Breast epithelium (tissue), 3 donors: ENCODE results near the gene FHIT.

Experiments
- POLR2A ChIP-seq: fragments of 450-650 bp; IDR thresholded peaks from one replicate; pipeline ENCODE4 v1.6.1; 2016; ENCODE audit warnings: antibody characterized with exemption, mild to moderate bottlenecking, moderate library complexity
- TF ChIP-seq, protein P1 (sequence below), 3 donors: fragments of 450-650 bp; IDR thresholded peaks; one replicate each; pipeline ENCODE4 v1.5.1; 2016 to 2017; ENCODE audit warnings: antibody characterized with exemption in 3 of 3, mild to moderate bottlenecking in 3 of 3, moderate library complexity in 3 of 3

DNA sequence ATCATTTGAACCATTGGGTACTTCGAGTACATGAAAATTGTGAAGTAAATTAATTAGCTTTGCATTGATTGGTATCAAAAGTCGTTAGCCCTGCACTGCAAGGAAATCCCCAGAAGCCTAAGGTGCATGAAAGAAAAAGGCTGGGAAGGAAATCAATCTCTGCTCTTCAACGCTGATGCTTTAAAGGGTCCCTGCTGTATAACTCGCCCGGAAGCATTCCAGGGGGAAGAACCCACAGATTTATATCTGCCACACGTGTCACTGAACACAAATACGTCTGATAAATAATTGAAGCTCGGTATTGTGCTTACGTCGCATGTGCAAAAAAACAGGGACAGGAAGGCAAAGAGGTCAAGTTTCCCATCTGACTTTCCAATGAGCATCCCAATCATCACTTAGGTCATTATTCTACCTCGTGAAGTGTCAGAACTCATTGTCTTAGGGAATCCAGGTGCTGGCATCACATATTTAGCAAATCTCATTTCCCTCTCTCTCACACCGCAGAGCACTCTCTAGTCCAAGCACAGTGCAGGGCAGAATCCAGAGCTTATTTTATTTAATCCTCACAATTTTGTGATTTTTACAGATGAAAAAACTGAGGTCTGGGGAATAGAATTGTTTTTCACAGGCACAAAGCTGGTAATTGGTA is 1397.1 kb downstream of the FHIT start:
- TF ChIP-seq, protein P1, sequence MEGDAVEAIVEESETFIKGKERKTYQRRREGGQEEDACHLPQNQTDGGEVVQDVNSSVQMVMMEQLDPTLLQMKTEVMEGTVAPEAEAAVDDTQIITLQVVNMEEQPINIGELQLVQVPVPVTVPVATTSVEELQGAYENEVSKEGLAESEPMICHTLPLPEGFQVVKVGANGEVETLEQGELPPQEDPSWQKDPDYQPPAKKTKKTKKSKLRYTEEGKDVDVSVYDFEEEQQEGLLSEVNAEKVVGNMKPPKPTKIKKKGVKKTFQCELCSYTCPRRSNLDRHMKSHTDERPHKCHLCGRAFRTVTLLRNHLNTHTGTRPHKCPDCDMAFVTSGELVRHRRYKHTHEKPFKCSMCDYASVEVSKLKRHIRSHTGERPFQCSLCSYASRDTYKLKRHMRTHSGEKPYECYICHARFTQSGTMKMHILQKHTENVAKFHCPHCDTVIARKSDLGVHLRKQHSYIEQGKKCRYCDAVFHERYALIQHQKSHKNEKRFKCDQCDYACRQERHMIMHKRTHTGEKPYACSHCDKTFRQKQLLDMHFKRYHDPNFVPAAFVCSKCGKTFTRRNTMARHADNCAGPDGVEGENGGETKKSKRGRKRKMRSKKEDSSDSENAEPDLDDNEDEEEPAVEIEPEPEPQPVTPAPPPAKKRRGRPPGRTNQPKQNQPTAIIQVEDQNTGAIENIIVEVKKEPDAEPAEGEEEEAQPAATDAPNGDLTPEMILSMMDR (IDR thresholded peaks at IDR 0.05) = no peak
- no peak for TF ChIP-seq POLR2A
